HepG2 (cell line): ENCODE measurements around the gene PVALB.

Experiments
- ASH2L ChIP-seq: fragments of 300-600, 200-600 bp; sonication (generic); IDR thresholded peaks from 2 replicates; pipeline ENCODE4 v1.7.0; 2017; ENCODE audit warnings: low read depth, mild to moderate bottlenecking, moderate library complexity, mixed read lengths, low read length; ENCODE audit not compliant: insufficient read length
- CBX5 ChIP-seq: sonication (generic); formaldehyde crosslinking; IDR thresholded peaks from 2 replicates; pipeline ENCODE4 v1.4.0; 2020; ENCODE audit warnings: missing genetic modification reagents, borderline replicate concordance
- EZH2 ChIP-seq: conservative IDR thresholded peaks from 2 replicates; pipeline ENCODE4 v1.6.1; 2012; ENCODE audit warnings: mild to moderate bottlenecking, low read depth, low read length, moderate library complexity
- MXI1 ChIP-seq: IDR thresholded peaks from 3 replicates; pipeline ENCODE4 v1.6.1; 2012; ENCODE audit warnings: low read depth, low read length, inconsistent platforms, borderline replicate concordance
- NFE2 ChIP-seq: sonication (generic); formaldehyde crosslinking; IDR thresholded peaks from 2 replicates; pipeline ENCODE4 v1.4.0; 2020; ENCODE audit warnings: missing genetic modification reagents
- NR2F2 ChIP-seq: IDR thresholded peaks from 2 replicates; pipeline ENCODE4 v1.6.1; 2012; ENCODE audit warnings: low read depth, inconsistent platforms, borderline replicate concordance
- POLR2A ChIP-seq, 2 experiments: IDR thresholded peaks; 2 replicates each; pipeline ENCODE4 v1.6.1; 2011; ENCODE audit warnings: low read depth in 2 of 2, low read length in 2 of 2, mild to moderate bottlenecking in 1 of 2, moderate library complexity in 1 of 2; ENCODE audit not compliant: insufficient read depth in 1 of 2
- SIN3A ChIP-seq: IDR thresholded peaks from 2 replicates; pipeline ENCODE4 v1.6.1; 2011; ENCODE audit warnings: low read depth, mild to moderate bottlenecking, control low read depth, low read length, borderline replicate concordance
- SUZ12 ChIP-seq: fragments of 150-350 bp; IDR thresholded peaks from 2 replicates; pipeline ENCODE4 v1.6.1; 2014; ENCODE audit warnings: low read depth, low read length
- ZBTB3 ChIP-seq: sonication (generic); formaldehyde crosslinking; IDR thresholded peaks from 2 replicates; pipeline ENCODE4 v1.4.0; 2020; ENCODE audit warnings: low read depth, mild to moderate bottlenecking, moderate library complexity, missing genetic modification reagents, borderline replicate concordance
- ZFP37 ChIP-seq: sonication (generic); formaldehyde crosslinking; IDR thresholded peaks from 2 replicates; pipeline ENCODE4 v1.4.0; 2020; ENCODE audit warnings: missing genetic modification reagents, borderline replicate concordance
- ZNF446 ChIP-seq: sonication (generic); formaldehyde crosslinking; IDR thresholded peaks from 2 replicates; pipeline ENCODE4 v1.5.0; 2020; ENCODE audit warnings: mild to moderate bottlenecking, missing genetic modification reagents
- ZNF451 ChIP-seq: sonication (generic); formaldehyde crosslinking; IDR thresholded peaks from 2 replicates; pipeline ENCODE4 v1.5.0; 2020; ENCODE audit warnings: mild to moderate bottlenecking, missing genetic modification reagents
- TF ChIP-seq, protein P1 (sequence below): sonication (generic); formaldehyde crosslinking; IDR thresholded peaks from 2 replicates; pipeline ENCODE4 v1.4.0; 2020; ENCODE audit warnings: mild to moderate bottlenecking, missing genetic modification reagents

DNA sequence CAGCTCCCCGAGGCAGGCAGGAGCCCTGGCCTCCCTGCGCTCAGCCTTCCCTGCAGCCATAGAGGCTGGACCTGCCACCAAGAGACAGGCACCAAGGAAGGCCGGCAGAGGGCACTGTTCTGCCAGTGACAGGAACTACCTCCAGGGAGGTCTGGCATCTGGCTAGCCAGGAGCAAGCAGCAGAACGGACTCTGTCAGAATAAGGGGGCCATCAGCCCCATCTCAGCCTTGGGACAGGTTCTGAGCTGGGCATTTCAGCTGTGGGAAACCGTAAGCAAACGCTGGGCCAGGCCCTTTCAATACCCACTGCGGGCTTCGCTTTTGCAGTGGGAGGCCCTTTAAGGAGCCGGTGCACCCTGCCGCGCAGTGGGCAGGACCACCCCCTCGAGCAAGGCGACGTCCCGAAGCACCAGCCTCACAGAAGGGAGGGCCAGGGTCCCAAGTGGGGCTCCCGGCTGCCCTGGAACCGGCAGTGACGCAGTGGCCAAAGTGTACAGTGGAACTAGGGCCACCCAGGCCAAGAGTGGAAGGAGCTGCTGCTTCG is 59.1 kb downstream of the PVALB start:
- TF ChIP-seq ASH2L = no peak
- TF ChIP-seq MXI1 = no peak
- no peak for TF ChIP-seq NR2F2
- TF ChIP-seq, protein P1, sequence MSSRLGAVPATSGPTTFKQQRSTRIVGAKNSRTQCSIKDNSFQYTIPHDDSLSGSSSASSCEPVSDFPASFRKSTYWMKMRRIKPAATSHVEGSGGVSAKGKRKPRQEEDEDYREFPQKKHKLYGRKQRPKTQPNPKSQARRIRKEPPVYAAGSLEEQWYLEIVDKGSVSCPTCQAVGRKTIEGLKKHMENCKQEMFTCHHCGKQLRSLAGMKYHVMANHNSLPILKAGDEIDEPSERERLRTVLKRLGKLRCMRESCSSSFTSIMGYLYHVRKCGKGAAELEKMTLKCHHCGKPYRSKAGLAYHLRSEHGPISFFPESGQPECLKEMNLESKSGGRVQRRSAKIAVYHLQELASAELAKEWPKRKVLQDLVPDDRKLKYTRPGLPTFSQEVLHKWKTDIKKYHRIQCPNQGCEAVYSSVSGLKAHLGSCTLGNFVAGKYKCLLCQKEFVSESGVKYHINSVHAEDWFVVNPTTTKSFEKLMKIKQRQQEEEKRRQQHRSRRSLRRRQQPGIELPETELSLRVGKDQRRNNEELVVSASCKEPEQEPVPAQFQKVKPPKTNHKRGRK = no peak
- no peak for TF ChIP-seq SIN3A
- TF ChIP-seq CBX5 (CRISPR knock-in tag) = no peak
- TF ChIP-seq ZFP37 (CRISPR knock-in tag) = no peak
- TF ChIP-seq EZH2 = no peak
- no peak for TF ChIP-seq ZBTB3
- TF ChIP-seq ZNF451 (CRISPR knock-in tag) = no peak
- TF ChIP-seq POLR2A (IDR thresholded peaks at IDR 0.05; ENCODE audit: insufficient read depth in 1 of 2, low read depth in 2 of 2, low read length in 2 of 2) = no peak
- no peak for TF ChIP-seq ZNF446 (CRISPR knock-in tag)
- TF ChIP-seq SUZ12 = no peak
- TF ChIP-seq NFE2 = no peak
